NCI-H1436 (cell line): ENCODE measurements around the gene OBSL1.
A peak's percentile ranks its signal among the peaks of the same experiment; 100 is the strongest.

Experiments used
- DNase-seq: peaks from one replicate; lab custom pipeline; 2025; lab: John Stamatoyannopoulos, UW

OBSL1 gene

GRCh38 chr2:219596954-219597551 is 25.7 kb upstream of the OBSL1 start:
- no peak for DNase-seq

- DNase-seq, result no peak
Observed at GRCh38 chr2:219595256-219595655, 23.9 kb upstream of the OBSL1 start.

- DNase-seq, result no peak
Observed at GRCh38 chr2:219593154-219593553, 21.8 kb upstream of the OBSL1 start.

- no peak for DNase-seq
Observed at GRCh38 chr2:219592736-219593135, 21.4 kb upstream of the OBSL1 start.

- no peak for DNase-seq
Observed at GRCh38 chr2:219591091-219591490, 19.8 kb upstream of the OBSL1 start.

- DNase-seq, result no peak
Observed at GRCh38 chr2:219581346-219581745, 10.0 kb upstream of the OBSL1 start.

- DNase-seq, result no peak
Observed at GRCh38 chr2:219578811-219579613, 7.7 kb upstream of the OBSL1 start.

- DNase-seq, result peak; percentile 45
Observed at GRCh38 chr2:219576505-219577388, 5.4 kb upstream of the OBSL1 start.

GRCh38 chr2:219575566-219576504 is 4.5 kb upstream of the OBSL1 start:
- DNase-seq, result no peak

- no peak for DNase-seq
Observed at GRCh38 chr2:219574484-219575311, 3.4 kb upstream of the OBSL1 start.

- no peak for DNase-seq
Observed at GRCh38 chr2:219573166-219573565, 1.8 kb upstream of the OBSL1 start.

- no peak for DNase-seq
Observed at GRCh38 chr2:219572237-219573001, 1.1 kb upstream of the OBSL1 start, which contains the start of gene INHA. Gene INHA (plus strand): TSS chr2:219572310. CDS start chr2:219572375, 65 bp downstream.

- no peak for DNase-seq
Observed at GRCh38 chr2:219570924-219571310, 422 bp downstream of the OBSL1 start.

- DNase-seq, result no peak
Observed at GRCh38 chr2:219570194-219570923, 980 bp downstream of the OBSL1 start.

GRCh38 chr2:219569635-219570034 is 1.7 kb downstream of the OBSL1 start:
- no peak for DNase-seq

GRCh38 chr2:219569041-219569440 is 2.3 kb downstream of the OBSL1 start:
- no peak for DNase-seq

- DNase-seq, result no peak
Observed at GRCh38 chr2:219567791-219568361, 3.5 kb downstream of the OBSL1 start.

- no peak for DNase-seq
Observed at GRCh38 chr2:219567131-219567530, 4.2 kb downstream of the OBSL1 start.

GRCh38 chr2:219566640-219567039 is 4.7 kb downstream of the OBSL1 start:
- no peak for DNase-seq
